Activated CD8-positive, alpha-beta T cell treated with anti-CD3 and anti-CD28 coated beads for 36 hours (primary cell): ENCODE results near the gene CDS1. TPM values are rescaled to one million over a fixed set of nuclear protein-coding genes. Genes with fewer than 3 reads are reported as not detected.

Experiments used
- ATAC-seq: fragments of 200-7000 bp; cut with Tn5 transposase; one replicate; pipeline ENCODE4 v1.10.0; 2021; ENCODE audit warnings: mild to moderate bottlenecking, moderate library complexity
- CTCF ChIA-PET: fragments of 350-600 bp; sonication (Branson Sonifier 250); formaldehyde crosslinking; loops from one replicate; lab custom pipeline; 2021; ENCODE audit warnings: antibody characterized with exemption; lab: Charles Lee
- POLR2A ChIA-PET: fragments of 350-600 bp; sonication (Branson Sonifier 250); formaldehyde crosslinking; loops from one replicate; lab custom pipeline; 2021; ENCODE audit warnings: antibody characterized with exemption; lab: Charles Lee
- DNase-seq: peaks from one replicate; pipeline ENCODE4 v3.0.0-alpha.2; 2020
- H3K27ac Mint-ChIP-seq: one replicate; pipeline ENCODE4 v1.8.0; 2021; ENCODE audit warnings: mild to moderate bottlenecking, mixed read lengths
- H3K27me3 Mint-ChIP-seq: one replicate; pipeline ENCODE4 v1.8.0; 2021; ENCODE audit warnings: mixed read lengths
- H3K36me3 Mint-ChIP-seq: one replicate; pipeline ENCODE4 v1.8.0; 2021; ENCODE audit warnings: low read depth, mixed read lengths
- H3K4me1 Mint-ChIP-seq: one replicate; pipeline ENCODE4 v1.8.0; 2021; ENCODE audit warnings: low read depth, mixed read lengths
- H3K4me3 Mint-ChIP-seq: one replicate; pipeline ENCODE4 v1.8.0; 2021; ENCODE audit warnings: mild to moderate bottlenecking, moderate library complexity, mixed read lengths
- H3K9me3 Mint-ChIP-seq: one replicate; pipeline ENCODE4 v1.8.0; 2021; ENCODE audit warnings: mixed read lengths
- CTCF ChIP-seq: fragments of 200-600 bp; IDR thresholded peaks from one replicate; pipeline ENCODE4 v1.8.0; 2022; ENCODE audit warnings: antibody characterized with exemption, mild to moderate bottlenecking
- intact Hi-C: fragments of 100-400 bp; cut with micrococcal nuclease; formaldehyde crosslinking; loops from one replicate; pipeline ENCODE4 v1.10.0; 2022
- total RNA-seq, 2 experiments: library from RNA; stranded (reverse); gene quantifications; one replicate each; pipeline ENCODE4 v1.2.3, GENCODE V29; 2021

CDS1 gene
- total RNA-seq, 2 experiments from 2014 or later = 0.07 to 0.25 TPM

GRCh38 chr4:84622959-84623358, 40.0 kb downstream of the CDS1 start:
- no peak overlapping the region for H3K4me3 Mint-ChIP-seq
- no peaks in the 10 kb centered on the region for H3K27me3 Mint-ChIP-seq
- no peaks in the 10 kb centered on the region for H3K9me3 Mint-ChIP-seq
- no peak overlapping the region for H3K27ac Mint-ChIP-seq
- DNase-seq = no peak
- no peaks in the 10 kb centered on the region for H3K36me3 Mint-ChIP-seq
- H3K4me1 Mint-ChIP-seq = no peaks in the 10 kb centered on the region
- CTCF ChIA-PET = no interaction called here
- no peak for TF ChIP-seq CTCF
- no peak for ATAC-seq
- intact Hi-C loops = no loop called here
- POLR2A ChIA-PET = no interaction called here

- TF ChIP-seq CTCF = no peak
- Mint-ChIP-seq H3K27me3 (no peaks in the 10 kb centered on the region), H3K4me3 (no peak overlapping the region), H3K9me3 (no peaks in the 10 kb centered on the region), H3K27ac (no peak overlapping the region), H3K4me1 (no peaks in the 10 kb centered on the region), H3K36me3 (no peaks in the 10 kb centered on the region)
- ChIA-PET CTCF (no interaction called here), POLR2A (no interaction called here)
- intact Hi-C loops = no loop called here
- DNase-seq (no peak), ATAC-seq (no peak)
Measured at GRCh38 chr4:84623661-84624060, 40.7 kb downstream of the CDS1 start.

GRCh38 chr4:84626673-84627072, 43.7 kb downstream of the CDS1 start:
- H3K27me3 Mint-ChIP-seq = no peaks in the 10 kb centered on the region
- no peak overlapping the region for H3K4me3 Mint-ChIP-seq
- ChIA-PET CTCF (no interaction called here), POLR2A (no interaction called here)
- ATAC-seq (no peak), DNase-seq (no peak)
- no peak for TF ChIP-seq CTCF
- no peaks in the 10 kb centered on the region for H3K4me1 Mint-ChIP-seq
- H3K27ac Mint-ChIP-seq = no peak overlapping the region
- H3K36me3 Mint-ChIP-seq = no peaks in the 10 kb centered on the region
- H3K9me3 Mint-ChIP-seq = no peaks in the 10 kb centered on the region
- intact Hi-C loops = no loop called here

GRCh38 chr4:84631573-84631972, 48.6 kb downstream of the CDS1 start:
- H3K4me1 Mint-ChIP-seq = no peaks in the 10 kb centered on the region
- ChIA-PET POLR2A (no interaction called here), CTCF (no interaction called here)
- H3K9me3 Mint-ChIP-seq = no peaks in the 10 kb centered on the region
- no peaks in the 10 kb centered on the region for H3K36me3 Mint-ChIP-seq
- DNase-seq = no peak
- peaks cover 1% of the 10 kb centered on the region for H3K27me3 Mint-ChIP-seq
- ATAC-seq = no peak
- intact Hi-C loops = no loop called here
- no peak overlapping the region for H3K27ac Mint-ChIP-seq
- TF ChIP-seq CTCF = no peak
- no peak overlapping the region for H3K4me3 Mint-ChIP-seq

GRCh38 chr4:84632092-84632491, 49.2 kb downstream of the CDS1 start:
- peaks cover 1% of the 10 kb centered on the region for H3K27me3 Mint-ChIP-seq
- ATAC-seq = no peak
- no peaks in the 10 kb centered on the region for H3K4me1 Mint-ChIP-seq
- DNase-seq = no peak
- H3K9me3 Mint-ChIP-seq = no peaks in the 10 kb centered on the region
- no peak overlapping the region for H3K4me3 Mint-ChIP-seq
- intact Hi-C loops = no loop called here
- no peak for TF ChIP-seq CTCF
- ChIA-PET CTCF (no interaction called here), POLR2A (no interaction called here)
- H3K27ac Mint-ChIP-seq = no peak overlapping the region
- H3K36me3 Mint-ChIP-seq = no peaks in the 10 kb centered on the region
